Measurements from ENCODE around the gene PDCD11. TPM values are rescaled to one million over a fixed set of nuclear protein-coding genes. Genes with fewer than 3 reads are reported as not detected.
"Not testable (repeated sequence)": the region's sequence is repeated elsewhere in the genome, so short reads cannot be mapped to it uniquely, and the experiment has no call there.

Gene PDCD11
- total RNA-seq, 1 donor from 2014 or later: 72.8 TPM

DNA sequence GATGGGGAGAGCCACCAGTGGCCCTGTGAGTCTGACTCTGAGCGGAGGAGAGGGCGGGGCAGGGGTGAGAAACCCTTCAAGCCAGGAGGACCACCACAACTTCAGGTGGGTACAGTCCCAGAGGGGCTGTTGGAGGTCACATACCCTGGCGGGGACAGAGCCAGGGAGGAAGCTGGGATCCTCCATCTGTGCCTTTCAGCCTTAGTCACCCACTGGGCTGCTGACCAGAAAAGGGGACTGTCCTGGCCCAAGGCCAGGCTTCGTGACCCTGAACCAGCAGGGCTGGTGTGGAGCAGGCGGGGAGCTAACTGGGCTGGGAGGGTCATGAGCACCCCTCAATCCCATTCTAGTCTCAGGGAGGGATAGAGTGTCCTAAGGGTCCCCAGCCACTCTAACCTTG is 84.1 kb downstream of the PDCD11 start:
- H3K27me3 ChIP-seq (ENCODE audit: insufficient read depth, low read length): peaks cover 22% of the 10 kb centered on the region
- H3K79me2 ChIP-seq (ENCODE audit: insufficient read depth, low read length): no peaks in the 10 kb centered on the region
- H3K9ac ChIP-seq (ENCODE audit: low read length): no peak overlapping the region
- no peak for FAIRE-seq
- H3K4me1 ChIP-seq (ENCODE audit: insufficient read depth, low read length): no peaks in the 10 kb centered on the region
- no peak overlapping the region for H3K4me2 ChIP-seq (ENCODE audit: low read length)
- H3K9me3 ChIP-seq (ENCODE audit: insufficient read depth, low read depth, low read length): no peaks in the 10 kb centered on the region
- no peak overlapping the region for H2AFZ ChIP-seq (ENCODE audit: low read depth, low read length)
- no peaks in the 10 kb centered on the region for H3K9me3 Mint-ChIP-seq (ENCODE audit: unreplicated experiment)
- TF ChIP-seq, protein P1, sequence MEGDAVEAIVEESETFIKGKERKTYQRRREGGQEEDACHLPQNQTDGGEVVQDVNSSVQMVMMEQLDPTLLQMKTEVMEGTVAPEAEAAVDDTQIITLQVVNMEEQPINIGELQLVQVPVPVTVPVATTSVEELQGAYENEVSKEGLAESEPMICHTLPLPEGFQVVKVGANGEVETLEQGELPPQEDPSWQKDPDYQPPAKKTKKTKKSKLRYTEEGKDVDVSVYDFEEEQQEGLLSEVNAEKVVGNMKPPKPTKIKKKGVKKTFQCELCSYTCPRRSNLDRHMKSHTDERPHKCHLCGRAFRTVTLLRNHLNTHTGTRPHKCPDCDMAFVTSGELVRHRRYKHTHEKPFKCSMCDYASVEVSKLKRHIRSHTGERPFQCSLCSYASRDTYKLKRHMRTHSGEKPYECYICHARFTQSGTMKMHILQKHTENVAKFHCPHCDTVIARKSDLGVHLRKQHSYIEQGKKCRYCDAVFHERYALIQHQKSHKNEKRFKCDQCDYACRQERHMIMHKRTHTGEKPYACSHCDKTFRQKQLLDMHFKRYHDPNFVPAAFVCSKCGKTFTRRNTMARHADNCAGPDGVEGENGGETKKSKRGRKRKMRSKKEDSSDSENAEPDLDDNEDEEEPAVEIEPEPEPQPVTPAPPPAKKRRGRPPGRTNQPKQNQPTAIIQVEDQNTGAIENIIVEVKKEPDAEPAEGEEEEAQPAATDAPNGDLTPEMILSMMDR (IDR thresholded peaks at IDR 0.05; ENCODE audit: insufficient read depth, low read depth, low read length): no peak
- TF ChIP-seq EZH2 (IDR thresholded peaks at IDR 0.05; ENCODE audit: insufficient read depth, low read length): no peak
- H3K4me1 Mint-ChIP-seq (ENCODE audit: low read depth, unreplicated experiment): peaks cover 1% of the 10 kb centered on the region
- no peak overlapping the region for H3K27ac Mint-ChIP-seq (ENCODE audit: unreplicated experiment)
- H4K20me1 ChIP-seq (ENCODE audit: insufficient read depth, low read length): no peaks in the 10 kb centered on the region
- H3K4me3 Mint-ChIP-seq (ENCODE audit: unreplicated experiment): no peak overlapping the region
- H3K36me3 Mint-ChIP-seq (ENCODE audit: low read depth, unreplicated experiment): no peaks in the 10 kb centered on the region
- H3K4me3 ChIP-seq (ENCODE audit: insufficient read depth, low read depth, low read length): no peak overlapping the region
- no peaks in the 10 kb centered on the region for H3K36me3 ChIP-seq (ENCODE audit: insufficient read depth, low read length)
- H3K27ac ChIP-seq (ENCODE audit: low read depth, low read length): no peak overlapping the region
- DNase-seq (ENCODE audit: low read depth): no peak
- H3K27me3 Mint-ChIP-seq (ENCODE audit: low read depth, unreplicated experiment): peaks cover 9% of the 10 kb centered on the region

DNA sequence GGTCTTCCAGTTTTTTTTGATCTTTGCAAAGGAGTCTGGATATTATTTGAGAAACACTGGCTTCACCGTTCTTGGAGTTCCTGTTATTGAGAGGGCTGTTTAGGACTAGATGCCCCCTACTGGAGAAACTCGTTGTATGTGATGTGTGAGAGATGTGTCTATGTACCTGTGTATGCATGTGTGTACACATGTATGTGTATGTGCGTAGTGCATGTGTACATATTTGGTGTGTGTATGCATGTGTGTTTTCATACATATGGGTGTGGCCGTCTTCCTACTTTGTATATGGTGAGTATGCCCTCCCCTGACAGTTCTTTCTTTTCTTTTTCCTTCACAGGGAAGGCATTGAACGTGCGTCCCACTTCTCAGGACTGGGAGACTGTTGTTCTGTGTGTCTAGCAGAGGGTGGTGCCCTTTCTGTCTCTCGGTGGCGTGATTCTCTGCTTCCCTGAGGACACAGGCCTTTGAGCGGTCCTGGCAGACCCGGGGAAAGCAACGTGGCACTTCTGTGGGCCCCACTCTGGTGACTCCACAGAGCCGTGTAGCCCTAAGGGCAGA is 85.6 kb downstream of the PDCD11 start:
- H3K4me1 Mint-ChIP-seq (ENCODE audit: low read depth, unreplicated experiment): no peaks in the 10 kb centered on the region
- DNase-seq (ENCODE audit: low read depth) (peak; percentile 36), FAIRE-seq (peak; percentile 83)
- peaks cover 21% of the 10 kb centered on the region for H3K27me3 ChIP-seq (ENCODE audit: insufficient read depth, low read length)
- H3K27ac ChIP-seq (ENCODE audit: low read depth, low read length): no peak overlapping the region
- no peak overlapping the region for H3K4me3 ChIP-seq (ENCODE audit: insufficient read depth, low read depth, low read length)
- TF ChIP-seq, protein P1 (IDR thresholded peaks at IDR 0.05; ENCODE audit: insufficient read depth, low read depth, low read length): peak; percentile 71
- no peak for TF ChIP-seq EZH2 (IDR thresholded peaks at IDR 0.05; ENCODE audit: insufficient read depth, low read length)
- H3K4me1 ChIP-seq (ENCODE audit: insufficient read depth, low read length): no peaks in the 10 kb centered on the region
- H3K27me3 Mint-ChIP-seq (ENCODE audit: low read depth, unreplicated experiment): peaks cover 12% of the 10 kb centered on the region
- H3K9me3 ChIP-seq (ENCODE audit: insufficient read depth, low read depth, low read length): no peaks in the 10 kb centered on the region
- H3K79me2 ChIP-seq (ENCODE audit: insufficient read depth, low read length): no peaks in the 10 kb centered on the region
- no peaks in the 10 kb centered on the region for H3K9me3 Mint-ChIP-seq (ENCODE audit: unreplicated experiment)
- no peak overlapping the region for H3K27ac Mint-ChIP-seq (ENCODE audit: unreplicated experiment)
- no peak overlapping the region for H3K4me3 Mint-ChIP-seq (ENCODE audit: unreplicated experiment)
- H3K36me3 Mint-ChIP-seq (ENCODE audit: low read depth, unreplicated experiment): no peaks in the 10 kb centered on the region
- H2AFZ ChIP-seq (ENCODE audit: low read depth, low read length): no peak overlapping the region
- no peak overlapping the region for H3K4me2 ChIP-seq (ENCODE audit: low read length)
- H3K9ac ChIP-seq (ENCODE audit: low read length): no peak overlapping the region
- no peaks in the 10 kb centered on the region for H3K36me3 ChIP-seq (ENCODE audit: insufficient read depth, low read length)
- H4K20me1 ChIP-seq (ENCODE audit: insufficient read depth, low read length): no peaks in the 10 kb centered on the region

DNA sequence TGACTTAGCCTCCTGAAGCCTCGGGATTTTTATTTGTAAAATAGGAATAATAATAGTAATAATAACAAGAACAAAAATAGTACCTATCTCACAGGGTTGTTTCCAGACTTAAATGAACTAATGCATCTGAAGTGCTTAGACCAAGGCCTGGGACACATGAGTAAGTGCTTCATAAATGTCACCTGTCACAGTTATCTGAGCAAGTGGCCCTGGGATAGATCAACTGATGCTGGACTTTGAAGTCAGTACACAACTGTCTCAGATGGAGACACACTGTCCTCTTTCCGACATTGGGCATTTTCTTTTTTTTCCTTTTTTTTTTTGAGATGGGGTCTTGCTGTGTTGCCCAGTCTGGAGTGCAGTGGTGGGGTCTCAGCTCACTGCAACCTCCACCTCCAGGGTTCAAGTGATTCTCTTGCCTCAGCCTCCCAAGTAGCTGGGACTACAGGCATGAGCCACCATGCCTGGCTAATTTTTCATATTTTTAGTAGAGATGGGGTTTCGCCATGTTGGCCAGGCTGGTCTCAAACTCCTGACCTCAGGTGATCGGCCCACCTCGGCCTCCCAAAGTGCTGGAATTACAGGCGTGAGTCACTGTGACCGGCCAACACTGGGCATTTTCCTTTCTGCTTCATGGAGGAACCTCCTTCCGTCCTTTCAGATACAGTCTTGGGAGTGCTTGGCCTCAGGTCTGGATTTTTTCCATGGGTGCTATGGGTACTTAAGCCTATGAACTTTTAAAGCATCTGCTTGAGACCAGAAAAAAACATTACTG is 90.4 kb downstream of the PDCD11 start:
- H3K9me3 ChIP-seq (ENCODE audit: insufficient read depth, low read depth, low read length); H3K4me3 Mint-ChIP-seq (ENCODE audit: unreplicated experiment); H3K79me2 ChIP-seq (ENCODE audit: insufficient read depth, low read length); H3K36me3 ChIP-seq (ENCODE audit: insufficient read depth, low read length); H3K4me3 ChIP-seq (ENCODE audit: insufficient read depth, low read depth, low read length); H3K36me3 Mint-ChIP-seq (ENCODE audit: low read depth, unreplicated experiment); H3K9ac ChIP-seq (ENCODE audit: low read length); H3K4me1 ChIP-seq (ENCODE audit: insufficient read depth, low read length); H3K4me2 ChIP-seq (ENCODE audit: low read length); H3K9me3 Mint-ChIP-seq (ENCODE audit: unreplicated experiment); DNase-seq (ENCODE audit: low read depth); H2AFZ ChIP-seq (ENCODE audit: low read depth, low read length); FAIRE-seq; H3K27ac ChIP-seq (ENCODE audit: low read depth, low read length); H3K27ac Mint-ChIP-seq (ENCODE audit: unreplicated experiment): not testable (repeated sequence)
- peaks cover 13% of the 10 kb centered on the region for H4K20me1 ChIP-seq (ENCODE audit: insufficient read depth, low read length)
- H3K27me3 Mint-ChIP-seq (ENCODE audit: low read depth, unreplicated experiment): peaks cover 24% of the 10 kb centered on the region
- peaks cover 11% of the 10 kb centered on the region for H3K4me1 Mint-ChIP-seq (ENCODE audit: low read depth, unreplicated experiment)
- H3K27me3 ChIP-seq (ENCODE audit: insufficient read depth, low read length): peaks cover 39% of the 10 kb centered on the region

Measured in astrocyte (in vitro differentiated cells and primary cell).